ENCODE measurements around the gene EID2. TPM values are rescaled to one million over a fixed set of nuclear protein-coding genes. Genes with fewer than 3 reads are reported as not detected.

The EID2 gene
- total and polyA plus RNA-seq, 2 of the 8 experiments (the other 6 are each of a cell fraction or from before 2014, with no cell fraction given) = 7.8 to 29.6 TPM

DNA sequence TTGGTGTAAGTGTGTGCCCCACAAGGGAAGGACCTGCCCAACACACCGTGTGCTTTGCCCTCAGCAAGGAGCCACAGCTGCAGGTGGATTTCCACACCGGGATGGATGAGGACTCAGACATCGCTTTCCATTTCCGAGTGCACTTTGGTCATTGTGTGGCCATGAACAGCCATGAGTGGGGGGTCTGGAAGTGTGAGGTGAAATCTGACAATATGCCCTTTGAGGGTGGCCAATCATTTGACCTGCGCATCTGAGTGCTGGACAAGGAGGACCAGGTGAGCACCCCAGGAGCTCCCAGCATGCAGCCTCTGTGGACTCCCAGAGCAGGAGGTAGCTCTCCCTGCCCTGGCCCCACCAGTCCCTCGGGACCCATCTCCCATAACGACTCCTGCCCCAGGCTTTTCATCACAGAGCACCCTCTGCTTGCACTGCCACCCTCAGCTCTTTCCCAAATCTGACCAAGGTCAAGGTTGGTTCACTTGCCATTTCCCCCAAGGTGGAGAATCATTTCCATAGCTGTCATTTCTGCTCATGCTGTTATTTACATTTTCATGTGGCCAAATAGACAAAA, 13.2 kb upstream of the EID2 start:
- Histone ChIP-seq H3K56ac (replicated peaks; ENCODE audit: insufficient read length, low read depth, low read length) (no peak overlapping the region), H2BK20ac (ENCODE audit: low read length) (no peak overlapping the region), H3K23me2 (ENCODE audit: low read depth, low read length) (no peaks in the 10 kb centered on the region), H3K27me3 (replicated peaks in 1 of 4; ENCODE audit: control insufficient read depth in 3 of 4, extremely low read depth in 1 of 4, insufficient read depth in 3 of 4, low read length in 3 of 4) (no peaks in the 10 kb centered on the region), H3K23ac (ENCODE audit: insufficient read length) (no peak overlapping the region), H3K27ac (ENCODE audit: low read depth, low read length) (no peak overlapping the region), H4K5ac (ENCODE audit: insufficient read length, low read depth, low read length) (no peak overlapping the region), H2BK15ac (ENCODE audit: low read length) (no peak overlapping the region; the same call in 1 of the 2 replicates), H3K36me3 (ENCODE audit: control insufficient read depth in 2 of 4, insufficient read depth in 4 of 4, low read length in 3 of 4) (no peaks in the 10 kb centered on the region), H3K14ac (ENCODE audit: insufficient read length) (no peak overlapping the region), H3K4me3 (ENCODE audit: extremely low read depth in 1 of 4, insufficient read depth in 2 of 4, low read depth in 3 of 4, low read length in 4 of 4) (no peak overlapping the region), H3K79me1 (ENCODE audit: low read depth, low read length) (no peaks in the 10 kb centered on the region), H2BK120ac (replicated peaks; ENCODE audit: low read depth, low read length) (no peak overlapping the region), H4K91ac (replicated peaks; ENCODE audit: insufficient read length, low read length) (no peak overlapping the region), H2BK12ac (ENCODE audit: low read depth, low read length) (peak overlapping the region; percentile 80; the same call in 1 of the 2 replicates), H3K9me3 (ENCODE audit: insufficient read depth in 2 of 2, low read depth in 1 of 2, low read length in 1 of 2) (no peaks in the 10 kb centered on the region), H3K4me1 (replicated peaks in 1 of 4; ENCODE audit: control insufficient read depth in 3 of 4, insufficient read depth in 4 of 4, low read length in 3 of 4) (no peaks in the 10 kb centered on the region), H3K18ac (ENCODE audit: extremely low read depth, low read length) (no peak overlapping the region), H3K4me2 (ENCODE audit: insufficient read depth in 1 of 2, low read depth in 2 of 2, low read length in 2 of 2) (no peak overlapping the region), H2BK5ac (ENCODE audit: low read depth, low read length) (no peak overlapping the region), H2AK5ac (ENCODE audit: low read depth, low read length) (no peak overlapping the region), H4K20me1 (replicated peaks in 1 of 2; ENCODE audit: control insufficient read depth in 1 of 2, insufficient read depth in 2 of 2, low read length in 2 of 2) (no peaks in the 10 kb centered on the region), H3K79me2 (ENCODE audit: control insufficient read depth in 1 of 2, insufficient read depth in 2 of 2, low read length in 2 of 2) (no peaks in the 10 kb centered on the region), H2AFZ (ENCODE audit: low read length) (no peak overlapping the region), H3K4ac (replicated peaks; ENCODE audit: insufficient read length, low read depth, low read length) (no peak overlapping the region), H4K8ac (ENCODE audit: extremely low read depth, insufficient read depth, low read length) (no peak overlapping the region), H3K9ac (replicated peaks in 1 of 4; ENCODE audit: extremely low read depth in 1 of 4, low read depth in 3 of 4, low read length in 3 of 4) (no peak overlapping the region)
- POLR2A ChIA-PET (ENCODE audit: partially characterized antibody) = interaction anchor here (1.2 kb wide), 2 partner anchors 9 to 118 kb away, joined by 3 read pairs; no protein-coding TSS in a partner anchor
- CTCF ChIA-PET (ENCODE audit: partially characterized antibody) = interaction anchor here (0.7 to 6.8 kb wide), 5 partner anchors 10 to 218 kb away, joined by 3 to 108 read pairs (median 7); partner anchors contain the start of gene EID2B
- FAIRE-seq (no peak), DNase-seq (ENCODE audit: low read depth in 1 of 2, low spot score in 2 of 2) (no peak)
- 83% methylated on average over 7 of the region's 7 CpGs; no CpG with 5 or more reads in 1 of the 2 experiments for WGBS, 2 experiments (ENCODE audit: extremely low coverage in 1 of 2, insufficient coverage in 1 of 2, insufficient read length in 1 of 2, insufficient replicate concordance in 2 of 2, low coverage in 1 of 2, low lambda C conversion rate in 2 of 2, missing lambda C conversion rate in 1 of 2)
- TF ChIP-seq EP300 (IDR thresholded peaks at IDR 0.05; ENCODE audit: borderline replicate concordance in 1 of 2, low read depth in 2 of 2, low read length in 2 of 2) = no peak
- TF ChIP-seq, protein P1, sequence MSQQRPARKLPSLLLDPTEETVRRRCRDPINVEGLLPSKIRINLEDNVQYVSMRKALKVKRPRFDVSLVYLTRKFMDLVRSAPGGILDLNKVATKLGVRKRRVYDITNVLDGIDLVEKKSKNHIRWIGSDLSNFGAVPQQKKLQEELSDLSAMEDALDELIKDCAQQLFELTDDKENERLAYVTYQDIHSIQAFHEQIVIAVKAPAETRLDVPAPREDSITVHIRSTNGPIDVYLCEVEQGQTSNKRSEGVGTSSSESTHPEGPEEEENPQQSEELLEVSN (IDR thresholded peaks at IDR 0.05) = no peak
- TF ChIP-seq, protein P2, sequence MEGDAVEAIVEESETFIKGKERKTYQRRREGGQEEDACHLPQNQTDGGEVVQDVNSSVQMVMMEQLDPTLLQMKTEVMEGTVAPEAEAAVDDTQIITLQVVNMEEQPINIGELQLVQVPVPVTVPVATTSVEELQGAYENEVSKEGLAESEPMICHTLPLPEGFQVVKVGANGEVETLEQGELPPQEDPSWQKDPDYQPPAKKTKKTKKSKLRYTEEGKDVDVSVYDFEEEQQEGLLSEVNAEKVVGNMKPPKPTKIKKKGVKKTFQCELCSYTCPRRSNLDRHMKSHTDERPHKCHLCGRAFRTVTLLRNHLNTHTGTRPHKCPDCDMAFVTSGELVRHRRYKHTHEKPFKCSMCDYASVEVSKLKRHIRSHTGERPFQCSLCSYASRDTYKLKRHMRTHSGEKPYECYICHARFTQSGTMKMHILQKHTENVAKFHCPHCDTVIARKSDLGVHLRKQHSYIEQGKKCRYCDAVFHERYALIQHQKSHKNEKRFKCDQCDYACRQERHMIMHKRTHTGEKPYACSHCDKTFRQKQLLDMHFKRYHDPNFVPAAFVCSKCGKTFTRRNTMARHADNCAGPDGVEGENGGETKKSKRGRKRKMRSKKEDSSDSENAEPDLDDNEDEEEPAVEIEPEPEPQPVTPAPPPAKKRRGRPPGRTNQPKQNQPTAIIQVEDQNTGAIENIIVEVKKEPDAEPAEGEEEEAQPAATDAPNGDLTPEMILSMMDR (IDR thresholded peaks at IDR 0.05; ENCODE audit: control extremely low read depth in 1 of 3, insufficient read depth in 1 of 3, low read depth in 1 of 3, low read length in 3 of 3) = no peak
- TF ChIP-seq KDM4A (IDR thresholded peaks at IDR 0.05; ENCODE audit: low read depth, low read length, severe bottlenecking) = no peak
- no peak for TF ChIP-seq NANOG (IDR thresholded peaks at IDR 0.05; ENCODE audit: insufficient read depth, low read depth, low read length, poor library complexity, severe bottlenecking)
- no peak for TF ChIP-seq EZH2 (IDR thresholded peaks at IDR 0.05; ENCODE audit: low read depth, low read length, severe bottlenecking)
- TF ChIP-seq YY1 (IDR thresholded peaks at IDR 0.05; ENCODE audit: low read depth, low read length) = no peak
- no peak for TF ChIP-seq SRF (IDR thresholded peaks at IDR 0.05; ENCODE audit: low read depth, low read length)
- TF ChIP-seq TAF7 (optimal IDR thresholded peaks at IDR 0.05; ENCODE audit: borderline replicate concordance, low read depth, low read length) = no peak
